Ecto neural progenitor cell (in vitro differentiated cells): Measurements from ENCODE around the gene MAP4K4.

ENCODE experiments used
- DNase-seq: peaks from one replicate; pipeline ENCODE4 v3.0.0-alpha.2; 2018; ENCODE audit warnings: low spot score

The MAP4K4 gene

GRCh38 chr2:101692766-101693165 is 4.7 kb upstream of the MAP4K4 start:
- DNase-seq, result no peak

- DNase-seq, result no peak
Measured at GRCh38 chr2:101693991-101694588, 3.4 kb upstream of the MAP4K4 start.

GRCh38 chr2:101696272-101697123 is 1.0 kb upstream of the MAP4K4 start:
- DNase-seq, result peak; percentile 47

GRCh38 chr2:101698014-101698843 is 722 bp downstream of the MAP4K4 start:
- DNase-seq, result peak; percentile 57

GRCh38 chr2:101698844-101699754 is 1.6 kb downstream of the MAP4K4 start:
- DNase-seq, result no peak

GRCh38 chr2:101699755-101700461 is 2.4 kb downstream of the MAP4K4 start:
- DNase-seq, result no peak

GRCh38 chr2:101704046-101704466 is 6.5 kb downstream of the MAP4K4 start:
- DNase-seq, result no peak

- DNase-seq, result no peak
Measured at GRCh38 chr2:101704816-101705578, 7.5 kb downstream of the MAP4K4 start.

GRCh38 chr2:101706121-101706818 is 8.8 kb downstream of the MAP4K4 start:
- DNase-seq, result no peak

- DNase-seq, result no peak
Measured at GRCh38 chr2:101706819-101707177, 9.3 kb downstream of the MAP4K4 start.

- no peak for DNase-seq
Measured at GRCh38 chr2:101710036-101710435, 12.5 kb downstream of the MAP4K4 start.

- no peak for DNase-seq
Measured at GRCh38 chr2:101710471-101711318, 13.2 kb downstream of the MAP4K4 start.

- no peak for DNase-seq
Measured at GRCh38 chr2:101714118-101714517, 16.6 kb downstream of the MAP4K4 start.

- DNase-seq, result no peak
Measured at GRCh38 chr2:101717071-101717845, 19.8 kb downstream of the MAP4K4 start.

GRCh38 chr2:101718479-101718878 is 21.0 kb downstream of the MAP4K4 start:
- no peak for DNase-seq

GRCh38 chr2:101718993-101719571 is 21.6 kb downstream of the MAP4K4 start:
- DNase-seq, result no peak

GRCh38 chr2:101720732-101721131 is 23.2 kb downstream of the MAP4K4 start:
- no peak for DNase-seq
